HL-60 (cell line): Measurements from ENCODE around the gene ARL10.

Source experiments
- POLR2AphosphoS5 ChIP-seq: IDR thresholded peaks from 2 replicates; pipeline ENCODE4 v1.6.1; 2012; ENCODE audit warnings: low read depth
- SPI1 ChIP-seq: IDR thresholded peaks from 2 replicates; pipeline ENCODE4 v1.6.1; 2012; ENCODE audit warnings: low read depth, mild to moderate bottlenecking, borderline replicate concordance
- TF ChIP-seq, protein P1 (sequence below): IDR thresholded peaks from one replicate; pipeline ENCODE4 v1.5.1; 2011; ENCODE audit warnings: low read length, control low read depth, inconsistent platforms; ENCODE audit not compliant: insufficient read depth

DNA sequence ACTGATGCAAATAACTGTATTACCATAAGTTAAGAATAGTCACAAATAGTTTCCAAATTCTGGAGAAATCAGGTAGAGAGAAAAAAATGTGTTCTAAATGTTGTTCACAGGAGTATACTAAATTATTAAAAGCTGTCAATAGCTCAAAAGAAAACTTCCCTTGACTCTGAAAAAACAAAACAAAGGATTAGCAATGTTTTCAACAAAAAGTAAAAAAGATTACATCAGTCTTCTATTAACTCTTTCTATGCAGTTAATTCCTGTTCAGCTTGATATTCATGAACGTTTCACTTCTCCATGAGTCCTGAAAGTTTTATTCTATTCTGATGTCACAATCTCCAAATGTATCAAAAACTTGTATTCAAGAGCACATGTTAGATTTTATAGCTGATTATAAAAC lies 60.5 kb downstream of the ARL10 start:
- TF ChIP-seq, protein P1, sequence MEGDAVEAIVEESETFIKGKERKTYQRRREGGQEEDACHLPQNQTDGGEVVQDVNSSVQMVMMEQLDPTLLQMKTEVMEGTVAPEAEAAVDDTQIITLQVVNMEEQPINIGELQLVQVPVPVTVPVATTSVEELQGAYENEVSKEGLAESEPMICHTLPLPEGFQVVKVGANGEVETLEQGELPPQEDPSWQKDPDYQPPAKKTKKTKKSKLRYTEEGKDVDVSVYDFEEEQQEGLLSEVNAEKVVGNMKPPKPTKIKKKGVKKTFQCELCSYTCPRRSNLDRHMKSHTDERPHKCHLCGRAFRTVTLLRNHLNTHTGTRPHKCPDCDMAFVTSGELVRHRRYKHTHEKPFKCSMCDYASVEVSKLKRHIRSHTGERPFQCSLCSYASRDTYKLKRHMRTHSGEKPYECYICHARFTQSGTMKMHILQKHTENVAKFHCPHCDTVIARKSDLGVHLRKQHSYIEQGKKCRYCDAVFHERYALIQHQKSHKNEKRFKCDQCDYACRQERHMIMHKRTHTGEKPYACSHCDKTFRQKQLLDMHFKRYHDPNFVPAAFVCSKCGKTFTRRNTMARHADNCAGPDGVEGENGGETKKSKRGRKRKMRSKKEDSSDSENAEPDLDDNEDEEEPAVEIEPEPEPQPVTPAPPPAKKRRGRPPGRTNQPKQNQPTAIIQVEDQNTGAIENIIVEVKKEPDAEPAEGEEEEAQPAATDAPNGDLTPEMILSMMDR, result no peak
- TF ChIP-seq POLR2AphosphoS5, result no peak
- no peak for TF ChIP-seq SPI1
